GM23338 (cell line): Measurements from ENCODE around the gene ZMAT5.

Source experiments
- CREB1 ChIP-seq: fragments of 250-450 bp; sonication (Bioruptor Pico); IDR thresholded peaks from 2 replicates; pipeline ENCODE4 v1.5.0; 2020; ENCODE audit warnings: low read depth, mild to moderate bottlenecking, moderate library complexity
- CTCF ChIP-seq, 2 experiments: fragments of 200-600 bp in 1 of 2; sonication (generic) in 1 of 2; conservative IDR thresholded peaks; 2 replicates each; pipeline versions ENCODE4 v1.5.1 to v1.6.1; 2016 to 2017; ENCODE audit warnings: antibody characterized with exemption in 2 of 2, low read depth in 2 of 2, mild to moderate bottlenecking in 2 of 2, moderate library complexity in 1 of 2
- EZH2phosphoT487 ChIP-seq: fragments of 200-600 bp; sonication (generic); IDR thresholded peaks from one replicate; pipeline ENCODE4 v1.8.1; 2018; ENCODE audit warnings: antibody characterized with exemption; ENCODE audit not compliant: unreplicated experiment
- JUNB ChIP-seq: IDR thresholded peaks from one replicate; pipeline ENCODE4 v1.6.1; 2016; ENCODE audit warnings: antibody characterized with exemption; ENCODE audit not compliant: unreplicated experiment
- REST ChIP-seq: IDR thresholded peaks from one replicate; pipeline ENCODE4 v1.6.1; 2018; ENCODE audit warnings: antibody characterized with exemption; ENCODE audit not compliant: unreplicated experiment
- STAT1 ChIP-seq: IDR thresholded peaks from one replicate; pipeline ENCODE4 v1.6.1; 2016; ENCODE audit warnings: antibody characterized with exemption; ENCODE audit not compliant: unreplicated experiment

GRCh38 chr22:29702931-29703501 is 63.8 kb downstream of the ZMAT5 start:
- TF ChIP-seq REST (no peak), CTCF (conservative IDR thresholded peaks at IDR 0.05; ENCODE audit: low read depth in 2 of 2) (no peak), JUNB (no peak), STAT1 (no peak), EZH2phosphoT487 (no peak), CREB1 (CRISPR knock-in tag) (no peak)
